ENCODE measurements around the gene TMEM175.

The TMEM175 gene

GRCh38 chr4:962231-963208 lies 30.3 kb downstream of the TMEM175 start:
- no peak for TF ChIP-seq ZFX (IDR thresholded peaks at IDR 0.05; ENCODE audit: borderline replicate concordance)
- TF ChIP-seq CTCF (IDR thresholded peaks at IDR 0.05): peak; percentile 61
- H3K27ac ChIP-seq: peak overlapping the region; percentile 91

GRCh38 chr4:963276-964225 lies 31.3 kb downstream of the TMEM175 start:
- H3K27ac ChIP-seq: peak overlapping the region; percentile 91
- TF ChIP-seq CTCF (IDR thresholded peaks at IDR 0.05) (peak; percentile 14; the same call in 1 of the 2 replicates), ZFX (IDR thresholded peaks at IDR 0.05; ENCODE audit: borderline replicate concordance) (no peak)

GRCh38 chr4:964346-965025 lies 32.2 kb downstream of the TMEM175 start:
- TF ChIP-seq ZFX (IDR thresholded peaks at IDR 0.05; ENCODE audit: borderline replicate concordance) (no peak), CTCF (IDR thresholded peaks at IDR 0.05) (no peak)
- no peak overlapping the region for H3K27ac ChIP-seq

GRCh38 chr4:965048-965765 lies 32.9 kb downstream of the TMEM175 start:
- TF ChIP-seq ZFX (IDR thresholded peaks at IDR 0.05; ENCODE audit: borderline replicate concordance) (no peak), CTCF (IDR thresholded peaks at IDR 0.05) (no peak)
- peak overlapping the region; percentile 8; the same call in 1 of the 2 replicates for H3K27ac ChIP-seq

GRCh38 chr4:965766-966134 lies 33.5 kb downstream of the TMEM175 start:
- peak overlapping the region; percentile 8; the same call in 1 of the 2 replicates for H3K27ac ChIP-seq
- TF ChIP-seq ZFX (IDR thresholded peaks at IDR 0.05; ENCODE audit: borderline replicate concordance): no peak

- TF ChIP-seq CTCF (IDR thresholded peaks at IDR 0.05): no peak
- no peak for TF ChIP-seq ZFX (IDR thresholded peaks at IDR 0.05; ENCODE audit: borderline replicate concordance)
- H3K27ac ChIP-seq: no peak overlapping the region; the same call in 1 of the 2 replicates
Measured at GRCh38 chr4:966266-967112, 34.2 kb downstream of the TMEM175 start.
